Measurements from ENCODE around the gene GLT8D2. TPM values are rescaled to one million over a fixed set of nuclear protein-coding genes. Genes with fewer than 3 reads are reported as not detected.

The GLT8D2 gene
- total and polyA plus RNA-seq, 2 donors (not counting 3 experiments of a cell fraction or from before 2014, with no cell fraction given) = 1.7 to 2.6 TPM

GRCh38 chr12:104054681-104055346, 4.8 kb upstream of the GLT8D2 start:
- Histone ChIP-seq H3K4me2 (ENCODE audit: insufficient read depth, low read length) (no peak overlapping the region), H3K27me3 (ENCODE audit: control insufficient read depth in 2 of 2, insufficient read depth in 2 of 2, low read length in 2 of 2) (peaks cover 21 to 31% of the 10 kb centered on the region in 2 experiments), H3K36me3 (ENCODE audit: control insufficient read depth in 2 of 2, extremely low read depth in 1 of 2, insufficient read depth in 2 of 2, low read length in 2 of 2) (no peaks in the 10 kb centered on the region), H4K20me1 (replicated peaks; ENCODE audit: control insufficient read depth, extremely low read depth, insufficient read depth, low read length) (no peaks in the 10 kb centered on the region), H3K4me1 (ENCODE audit: control insufficient read depth, extremely low read depth, insufficient read depth, low read length) (peaks cover 6% of the 10 kb centered on the region), H3K27ac (ENCODE audit: insufficient read depth, low read depth, low read length) (no peak overlapping the region), H3K9me3 (replicated peaks; ENCODE audit: control insufficient read depth, insufficient read depth, low read length) (no peaks in the 10 kb centered on the region), H3K4me3 (replicated peaks in 1 of 3; ENCODE audit: insufficient read depth in 1 of 3, low read depth in 1 of 3, low read length in 3 of 3) (no peak overlapping the region), H3K9ac (replicated peaks; ENCODE audit: extremely low read depth, insufficient read depth, low read length) (no peak overlapping the region), H3K79me2 (ENCODE audit: control insufficient read depth, insufficient read depth, low read length) (no peaks in the 10 kb centered on the region), H2AFZ (ENCODE audit: low read depth, low read length) (no peak overlapping the region), H3K9me1 (replicated peaks; ENCODE audit: control insufficient read depth, extremely low read depth, insufficient read depth, low read length) (no peaks in the 10 kb centered on the region)
- ChIA-PET POLR2A (no interaction called here), CTCF (interaction anchor here (1.2 to 5.9 kb wide), 2 partner anchors 9 to 54 kb away, joined by 3 to 106 read pairs; partner anchors contain the start of gene HCFC2)
- DNase-seq (ENCODE audit: low read depth, low spot score) (no peak), FAIRE-seq (no peak)
- no peak for TF ChIP-seq GATA2 (IDR thresholded peaks at IDR 0.05; ENCODE audit: insufficient read depth, insufficient read length, low read depth, low read length)
- BruUV-seq (replicated peaks) = no TSS peak
- intact Hi-C loops (cut with micrococcal nuclease) (no loop called here), dilution Hi-C loops (cut with MboI; ENCODE audit: extremely low pct_ligation_motif_present, low sequenced_read_pairs) (no loop called here)

DNA sequence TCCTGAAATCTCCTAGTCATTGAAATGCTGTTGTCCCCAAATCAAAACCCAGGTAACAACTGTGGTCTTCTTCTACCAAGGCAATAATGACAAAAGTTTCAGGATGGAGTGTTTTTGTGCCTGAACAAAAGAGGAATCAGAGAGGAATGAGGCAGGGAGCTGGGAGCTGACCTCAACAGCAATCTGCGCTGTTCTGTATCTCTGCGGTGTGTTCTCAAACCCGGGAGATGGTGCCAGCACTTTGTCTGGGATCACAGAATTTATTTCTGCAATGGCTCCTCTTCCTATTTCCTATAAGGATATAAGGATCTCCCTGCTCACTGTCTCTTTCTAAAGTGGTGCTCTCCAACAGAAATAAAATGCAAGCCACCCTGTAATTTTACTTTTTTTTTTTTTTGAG, 449 bp upstream of the GLT8D2 start:
- dilution Hi-C loops (cut with MboI; ENCODE audit: extremely low pct_ligation_motif_present, low sequenced_read_pairs) = no loop called here
- Histone ChIP-seq H3K36me3 (ENCODE audit: control insufficient read depth in 2 of 2, extremely low read depth in 1 of 2, insufficient read depth in 2 of 2, low read length in 2 of 2) (no peaks in the 10 kb centered on the region), H3K27ac (ENCODE audit: insufficient read depth, low read depth, low read length) (no peak overlapping the region), H3K27me3 (ENCODE audit: control insufficient read depth in 2 of 2, insufficient read depth in 2 of 2, low read length in 2 of 2) (peaks cover 20 to 24% of the 10 kb centered on the region in 2 experiments), H3K9ac (replicated peaks; ENCODE audit: extremely low read depth, insufficient read depth, low read length) (no peak overlapping the region), H3K4me1 (ENCODE audit: control insufficient read depth, extremely low read depth, insufficient read depth, low read length) (peaks cover 11% of the 10 kb centered on the region), H2AFZ (ENCODE audit: low read depth, low read length) (peak overlapping the region; percentile 92), H3K4me3 (replicated peaks in 1 of 3; ENCODE audit: insufficient read depth in 1 of 3, low read depth in 1 of 3, low read length in 3 of 3) (peak overlapping the region in 1 of 3 experiments; percentile 64), H3K9me3 (replicated peaks; ENCODE audit: control insufficient read depth, insufficient read depth, low read length) (no peaks in the 10 kb centered on the region), H3K9me1 (replicated peaks; ENCODE audit: control insufficient read depth, extremely low read depth, insufficient read depth, low read length) (no peaks in the 10 kb centered on the region), H3K79me2 (ENCODE audit: control insufficient read depth, insufficient read depth, low read length) (no peaks in the 10 kb centered on the region), H4K20me1 (replicated peaks; ENCODE audit: control insufficient read depth, extremely low read depth, insufficient read depth, low read length) (no peaks in the 10 kb centered on the region), H3K4me2 (ENCODE audit: insufficient read depth, low read length) (peak overlapping the region; percentile 75)
- ChIA-PET POLR2A (no interaction called here), CTCF (interaction anchor here (1.2 to 2.5 kb wide), 4 partner anchors 8 to 59 kb away, joined by 4 to 7 read pairs (median 4); no protein-coding TSS in a partner anchor)
- DNase-seq (ENCODE audit: low read depth, low spot score) (no peak), FAIRE-seq (no peak)
- no TSS peak for BruUV-seq (replicated peaks)
- TF ChIP-seq MYC (IDR thresholded peaks at IDR 0.05; ENCODE audit: low read depth, low read length) (no peak), FOS (IDR thresholded peaks at IDR 0.05; ENCODE audit: borderline replicate concordance, insufficient read depth, low read length) (no peak), POLR2A (IDR thresholded peaks at IDR 0.05; ENCODE audit: low read depth, low read length) (no peak), CTCF (IDR thresholded peaks at IDR 0.05; ENCODE audit: extremely low read depth in 1 of 2, insufficient read depth in 1 of 2, low read depth in 1 of 2, low read length in 2 of 2) (no peak), JUN (IDR thresholded peaks at IDR 0.05; ENCODE audit: borderline replicate concordance, insufficient read depth, insufficient read length, low read depth) (no peak), POLR2AphosphoS5 (IDR thresholded peaks at IDR 0.05; ENCODE audit: insufficient read depth, low read depth, low read length) (no peak), EZH2 (IDR thresholded peaks at IDR 0.05; ENCODE audit: borderline replicate concordance, low read depth, low read length, severe bottlenecking) (no peak)
- TF ChIP-seq, protein P1, sequence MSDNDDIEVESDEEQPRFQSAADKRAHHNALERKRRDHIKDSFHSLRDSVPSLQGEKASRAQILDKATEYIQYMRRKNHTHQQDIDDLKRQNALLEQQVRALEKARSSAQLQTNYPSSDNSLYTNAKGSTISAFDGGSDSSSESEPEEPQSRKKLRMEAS (IDR thresholded peaks at IDR 0.05; ENCODE audit: insufficient read depth, insufficient read length) = no peak
- intact Hi-C loops (cut with micrococcal nuclease) = loop anchor here (1.0 kb wide), 1 partner anchor 11 kb away; no protein-coding TSS in a partner anchor

Data from endothelial cell of umbilical vein (primary cell).